Measurements from ENCODE around the gene RAX.

RAX gene

GRCh38 chr18:59270689-59271257 lies 2.5 kb downstream of the RAX start:
- Histone ChIP-seq H3K9ac (ENCODE audit: low read length) (no peak overlapping the region), H3K79me2 (ENCODE audit: insufficient read depth, low read length) (no peaks in the 10 kb centered on the region), H3K4me2 (ENCODE audit: low read depth, low read length, poor library complexity, severe bottlenecking) (no peak overlapping the region), H3K4me3 (ENCODE audit: insufficient read depth, low read length, poor library complexity, severe bottlenecking) (no peak overlapping the region), H3K9me2 (replicated peaks; ENCODE audit: insufficient read depth, low read length) (no peaks in the 10 kb centered on the region), H3K27me3 (ENCODE audit: low read length) (0 out of 2 replicates have a peak, but pooled peaks cover 3% of the 10 kb centered on the region), H3K27ac (ENCODE audit: low read depth, low read length) (no peak overlapping the region), H4K20me1 (ENCODE audit: low read depth, low read length) (no peaks in the 10 kb centered on the region), H2AFZ (ENCODE audit: low read depth, low read length, severe bottlenecking) (no peak overlapping the region), H3F3A (ENCODE audit: insufficient read depth) (no peaks in the 10 kb centered on the region), H3K36me3 (ENCODE audit: low read length) (no peaks in the 10 kb centered on the region), H3K9me3 (ENCODE audit: insufficient read depth, low read length) (no peaks in the 10 kb centered on the region)
- TF ChIP-seq EZH2phosphoT487 (conservative IDR thresholded peaks at IDR 0.05; ENCODE audit: low read length) (no peak), CTCF (IDR thresholded peaks at IDR 0.05; ENCODE audit: insufficient read depth, low read length, poor library complexity, severe bottlenecking) (no peak)

GRCh38 chr18:59269563-59270119 lies 3.6 kb downstream of the RAX start:
- H2AFZ ChIP-seq (ENCODE audit: low read depth, low read length, severe bottlenecking): no peak overlapping the region
- H3K4me3 ChIP-seq (ENCODE audit: insufficient read depth, low read length, poor library complexity, severe bottlenecking): no peak overlapping the region

GRCh38 chr18:59268721-59269562 lies 4.3 kb downstream of the RAX start:
- Histone ChIP-seq H3K9ac (ENCODE audit: low read length) (no peak overlapping the region), H3K27me3 (ENCODE audit: low read length) (0 out of 2 replicates have a peak, but pooled peaks cover 3% of the 10 kb centered on the region), H3F3A (ENCODE audit: insufficient read depth) (no peaks in the 10 kb centered on the region), H2AFZ (ENCODE audit: low read depth, low read length, severe bottlenecking) (no peak overlapping the region), H3K4me3 (ENCODE audit: insufficient read depth, low read length, poor library complexity, severe bottlenecking) (no peak overlapping the region), H4K20me1 (ENCODE audit: low read depth, low read length) (no peaks in the 10 kb centered on the region), H3K36me3 (ENCODE audit: low read length) (no peaks in the 10 kb centered on the region), H3K79me2 (ENCODE audit: insufficient read depth, low read length) (no peaks in the 10 kb centered on the region), H3K9me3 (ENCODE audit: insufficient read depth, low read length) (no peaks in the 10 kb centered on the region), H3K9me2 (replicated peaks; ENCODE audit: insufficient read depth, low read length) (no peaks in the 10 kb centered on the region), H3K27ac (ENCODE audit: low read depth, low read length) (no peak overlapping the region), H3K4me2 (ENCODE audit: low read depth, low read length, poor library complexity, severe bottlenecking) (no peak overlapping the region)
- TF ChIP-seq EZH2phosphoT487 (conservative IDR thresholded peaks at IDR 0.05; ENCODE audit: low read length): no peak
- TF ChIP-seq CTCF (IDR thresholded peaks at IDR 0.05; ENCODE audit: insufficient read depth, low read length, poor library complexity, severe bottlenecking): no peak

More at GRCh38 chr18:59269563-59270119, 3.6 kb downstream of the RAX start:
- TF ChIP-seq EZH2phosphoT487 (conservative IDR thresholded peaks at IDR 0.05; ENCODE audit: low read length) (no peak), CTCF (IDR thresholded peaks at IDR 0.05; ENCODE audit: insufficient read depth, low read length, poor library complexity, severe bottlenecking) (no peak)
- Histone ChIP-seq H3F3A (ENCODE audit: insufficient read depth) (no peaks in the 10 kb centered on the region), H3K27ac (ENCODE audit: low read depth, low read length) (no peak overlapping the region), H3K36me3 (ENCODE audit: low read length) (no peaks in the 10 kb centered on the region), H3K9ac (ENCODE audit: low read length) (no peak overlapping the region), H3K9me2 (replicated peaks; ENCODE audit: insufficient read depth, low read length) (no peaks in the 10 kb centered on the region), H4K20me1 (ENCODE audit: low read depth, low read length) (no peaks in the 10 kb centered on the region), H3K9me3 (ENCODE audit: insufficient read depth, low read length) (no peaks in the 10 kb centered on the region), H3K27me3 (ENCODE audit: low read length) (0 out of 2 replicates have a peak, but pooled peaks cover 3% of the 10 kb centered on the region), H3K79me2 (ENCODE audit: insufficient read depth, low read length) (no peaks in the 10 kb centered on the region), H3K4me2 (ENCODE audit: low read depth, low read length, poor library complexity, severe bottlenecking) (no peak overlapping the region)

Data from SU-DHL-6 (cell line).